Chondrocyte (in vitro differentiated cells): Measurements from ENCODE around the gene BST2. TPM values are rescaled to one million over a fixed set of nuclear protein-coding genes. Genes with fewer than 3 reads are reported as not detected.

Experiments used
- DNase-seq: peaks from one replicate; pipeline ENCODE4 v3.0.0; 2021; ENCODE audit warnings: mixed read lengths, low spot score
- H3K27ac Mint-ChIP-seq: one replicate; pipeline ENCODE4 v1.8.0; 2021; ENCODE audit warnings: mild to moderate bottlenecking, moderate library complexity, mixed read lengths; ENCODE audit not compliant: unreplicated experiment
- H3K27me3 Mint-ChIP-seq: 2 replicates; pipeline ENCODE4 v1.8.0; 2021; ENCODE audit warnings: low read depth, mixed read lengths
- H3K36me3 Mint-ChIP-seq: 2 replicates; pipeline ENCODE4 v1.8.0; 2021; ENCODE audit warnings: low read depth, mixed read lengths
- H3K4me1 Mint-ChIP-seq: 2 replicates; pipeline ENCODE4 v1.8.0; 2021; ENCODE audit warnings: low read depth, mild to moderate bottlenecking, mixed read lengths
- H3K4me3 Mint-ChIP-seq: one replicate; pipeline ENCODE4 v1.8.0; 2021; ENCODE audit warnings: mild to moderate bottlenecking, moderate library complexity, mixed read lengths; ENCODE audit not compliant: unreplicated experiment
- H3K9me3 Mint-ChIP-seq: 2 replicates; pipeline ENCODE4 v1.8.0; 2021; ENCODE audit warnings: low read depth, mixed read lengths
- CTCF ChIP-seq: fragments of 200-600 bp; sonication (generic); IDR thresholded peaks from 2 replicates; pipeline ENCODE4 v1.5.0; 2021; ENCODE audit warnings: antibody characterized with exemption, mild to moderate bottlenecking, moderate library complexity
- total RNA-seq: library from RNA; stranded (reverse); gene quantifications from 3 replicates; pipeline ENCODE4 v1.2.1, GENCODE V29; 2021

BST2 gene
- total RNA-seq, 1 donor from 2014 or later: not detected

- H3K4me3 Mint-ChIP-seq: no peak overlapping the region
- no peaks in the 10 kb centered on the region for H3K9me3 Mint-ChIP-seq
- TF ChIP-seq CTCF: no peak
- H3K27me3 Mint-ChIP-seq: no peaks in the 10 kb centered on the region
- H3K4me1 Mint-ChIP-seq: peaks cover 16% of the 10 kb centered on the region
- no peak for DNase-seq
- no peaks in the 10 kb centered on the region for H3K36me3 Mint-ChIP-seq
- no peak overlapping the region for H3K27ac Mint-ChIP-seq
Observed at GRCh38 chr19:17357724-17358123, 47.7 kb downstream of the BST2 start.

GRCh38 chr19:17357078-17357666 lies 48.3 kb downstream of the BST2 start:
- peaks cover 18% of the 10 kb centered on the region for H3K4me1 Mint-ChIP-seq
- H3K4me3 Mint-ChIP-seq: no peak overlapping the region
- no peak for DNase-seq
- H3K27me3 Mint-ChIP-seq: no peaks in the 10 kb centered on the region
- no peak for TF ChIP-seq CTCF
- H3K27ac Mint-ChIP-seq: no peak overlapping the region
- H3K9me3 Mint-ChIP-seq: no peaks in the 10 kb centered on the region
- H3K36me3 Mint-ChIP-seq: no peaks in the 10 kb centered on the region

- Mint-ChIP-seq H3K36me3 (no peaks in the 10 kb centered on the region), H3K27me3 (no peaks in the 10 kb centered on the region), H3K27ac (no peak overlapping the region), H3K4me1 (peaks cover 30% of the 10 kb centered on the region), H3K4me3 (no peak overlapping the region), H3K9me3 (no peaks in the 10 kb centered on the region)
- no peak for TF ChIP-seq CTCF
- DNase-seq: no peak
Observed at GRCh38 chr19:17353386-17353785, 52.0 kb downstream of the BST2 start.

Other genes starting within 250 kb of the BST2 start
- 27.3 to 31.7 TPM (median 29.9 TPM) in 3 replicates for gene USE1, start 190.3 kb downstream of the BST2 start, total RNA-seq
- gene OCEL1, start 179.4 kb downstream of the BST2 start, total RNA-seq: 21.1 to 23.8 TPM (median 22.3 TPM) in 3 replicates
- 31.9 to 45.0 TPM (median 43.7 TPM) in 3 replicates for gene NR2F6, start 159.7 kb downstream of the BST2 start, total RNA-seq
- gene USHBP1, start 140.9 kb downstream of the BST2 start, total RNA-seq: not detected in 3 replicates
- 83.3 to 100 TPM (median 91.2 TPM) in 3 replicates for gene BABAM1, start 138.2 kb downstream of the BST2 start, total RNA-seq
- gene ANKLE1, start 123.7 kb downstream of the BST2 start, total RNA-seq: 0.38 to 0.57 TPM (median 0.53 TPM) in 3 replicates
- 3.5 to 6.6 TPM (median 5.9 TPM) in 3 replicates for gene ABHD8, start 102.2 kb downstream of the BST2 start, total RNA-seq
- 56.6 to 68.7 TPM (median 61.7 TPM) in 3 replicates for gene MRPL34, start 99.8 kb downstream of the BST2 start, total RNA-seq
- 53.0 to 66.6 TPM (median 63.9 TPM) in 3 replicates for gene DDA1, start 96.1 kb downstream of the BST2 start, total RNA-seq
- gene ANO8, start 70.8 kb downstream of the BST2 start, total RNA-seq: 16.7 to 18.9 TPM (median 16.8 TPM) in 3 replicates
- gene GTPBP3, start 68.1 kb downstream of the BST2 start, total RNA-seq: 16.7 to 20.9 TPM (median 20.6 TPM) in 3 replicates
- gene PLVAP, start 28.3 kb downstream of the BST2 start, total RNA-seq: 0.22 to 0.44 TPM in 2 of 3 replicates, not detected in the other
- not detected in 3 replicates for gene CCDC194, start 11.4 kb downstream of the BST2 start, total RNA-seq
- 36.3 to 46.7 TPM (median 39.4 TPM) in 3 replicates for gene MVB12A, start 14.4 kb upstream of the BST2 start, total RNA-seq
- gene TMEM221, start 43.0 kb upstream of the BST2 start, total RNA-seq: 0.27 to 0.57 TPM (median 0.28 TPM) in 3 replicates
- not detected in 3 replicates for gene NXNL1, start 55.3 kb upstream of the BST2 start, total RNA-seq
- 6.8 to 7.9 TPM (median 7.7 TPM) in 3 replicates for gene SLC27A1, start 64.9 kb upstream of the BST2 start, total RNA-seq
- 73.7 to 112 TPM (median 108 TPM) in 3 replicates for gene PGLS, start 106.0 kb upstream of the BST2 start, total RNA-seq
- 113 to 146 TPM (median 140 TPM) in 3 replicates for gene COLGALT1, start 150.0 kb upstream of the BST2 start, total RNA-seq